IMR-90 (cell line): ENCODE results near the gene LY6G6D. TPM values are rescaled to one million over a fixed set of nuclear protein-coding genes. Genes with fewer than 3 reads are reported as not detected.

Experiments used
- ATAC-seq: fragments of 200-7000 bp; cut with Tn5 transposase; 2 replicates; pipeline ENCODE4 v1.9.1; 2020; ENCODE audit warnings: low read depth, mild to moderate bottlenecking, moderate library complexity
- BruUV-seq: library from RNA; stranded (reverse); fragments of 400-500 nt; replicated peaks from 2 replicates; lab custom pipeline; 2021; lab: Mats Ljungman, UMichigan
- CTCF ChIA-PET: fragments of 300-600 bp; formaldehyde crosslinking; extraction: SDS; loops from one replicate; lab custom pipeline; 2021; ENCODE audit warnings: antibody characterized with exemption; lab: Yijun Ruan, JAX
- POLR2A ChIA-PET: fragments of 300-600 bp; sonication (Branson Sonifier 250); formaldehyde crosslinking; loops from one replicate; lab custom pipeline; 2022; ENCODE audit warnings: antibody characterized with exemption; ENCODE audit not compliant: unreplicated experiment; lab: Charles Lee
- DNase-seq: peaks from one replicate; pipeline ENCODE4 v3.0.0; 2013
- H2AFZ ChIP-seq: replicated peaks from 2 replicates; pipeline ENCODE3; 2013; ENCODE audit warnings: low read length, mild to moderate bottlenecking; ENCODE audit not compliant: poor library complexity
- H2AK5ac ChIP-seq: 2 replicates; pipeline ENCODE4 v1.6.1; 2013; ENCODE audit warnings: low read depth, low read length, inconsistent platforms
- H2AK9ac ChIP-seq: replicated peaks from 2 replicates; pipeline ENCODE3; 2013; ENCODE audit warnings: mild to moderate bottlenecking, low read depth, low read length, moderate library complexity; ENCODE audit not compliant: poor library complexity
- H2BK120ac ChIP-seq: 2 replicates; pipeline ENCODE4 v1.6.1; 2013; ENCODE audit warnings: low read depth, low read length, inconsistent platforms
- H2BK15ac ChIP-seq: 3 replicates; pipeline ENCODE4 v1.6.1; 2013; ENCODE audit warnings: low read depth, low read length, inconsistent platforms
- H2BK20ac ChIP-seq: 2 replicates; pipeline ENCODE4 v1.6.1; 2013; ENCODE audit warnings: low read depth, mild to moderate bottlenecking, inconsistent platforms, low read length, moderate library complexity
- H2BK5ac ChIP-seq: 2 replicates; pipeline ENCODE4 v1.6.1; 2013; ENCODE audit warnings: mild to moderate bottlenecking, low read depth, low read length, inconsistent platforms; ENCODE audit not compliant: poor library complexity, severe bottlenecking
- H3K14ac ChIP-seq: replicated peaks from 2 replicates; pipeline ENCODE4 v1.6.1; 2013; ENCODE audit warnings: low read depth, low read length, inconsistent platforms
- H3K18ac ChIP-seq: 2 replicates; pipeline ENCODE4 v1.6.1; 2013; ENCODE audit warnings: low read depth, low read length, control low read depth
- H3K23ac ChIP-seq: 2 replicates; pipeline ENCODE4 v1.6.1; 2013; ENCODE audit warnings: low read depth, low read length, inconsistent platforms
- H3K27ac ChIP-seq: 2 replicates; pipeline ENCODE4 v1.5.1; 2013; ENCODE audit warnings: mild to moderate bottlenecking, control low read depth, low read length; ENCODE audit not compliant: insufficient read depth
- H3K27me3 ChIP-seq: 2 replicates; pipeline ENCODE4 v1.6.1; 2013; ENCODE audit warnings: low read length; ENCODE audit not compliant: control insufficient read depth, insufficient read depth
- H3K36me3 ChIP-seq: 2 replicates; pipeline ENCODE4 v1.6.1; 2013; ENCODE audit warnings: low read length, mixed read lengths; ENCODE audit not compliant: control insufficient read depth, insufficient read depth
- H3K4ac ChIP-seq: 2 replicates; pipeline ENCODE4 v1.6.1; 2013; ENCODE audit warnings: low read depth, low read length, inconsistent platforms
- H3K4me1 ChIP-seq: 2 replicates; pipeline ENCODE4 v1.6.1; 2013; ENCODE audit warnings: low read length, mixed read lengths; ENCODE audit not compliant: control insufficient read depth, insufficient read depth
- H3K4me2 ChIP-seq: 2 replicates; pipeline ENCODE4 v1.6.1; 2013; ENCODE audit warnings: low read depth, mild to moderate bottlenecking, control low read depth, low read length, moderate library complexity
- H3K4me3 ChIP-seq: 2 replicates; pipeline ENCODE4 v1.5.1; 2013; ENCODE audit warnings: low read depth, mild to moderate bottlenecking, control low read depth, low read length, moderate library complexity; ENCODE audit not compliant: insufficient read depth
- H3K56ac ChIP-seq: 2 replicates; pipeline ENCODE4 v1.6.1; 2013; ENCODE audit warnings: low read length, inconsistent platforms; ENCODE audit not compliant: insufficient read depth; ENCODE audit errors: extremely low read depth
- H3K79me1 ChIP-seq, 2 experiments: 2 replicates each; pipeline ENCODE4 v1.6.1; 2013; ENCODE audit warnings: low read length in 2 of 2, inconsistent platforms in 1 of 2, low read depth in 1 of 2
- H3K9ac ChIP-seq: 2 replicates; pipeline ENCODE4 v1.6.1; 2013; ENCODE audit warnings: low read depth, low read length, control low read depth
- H3K9me1 ChIP-seq: 2 replicates; pipeline ENCODE4 v1.6.1; 2013; ENCODE audit warnings: low read length, inconsistent platforms; ENCODE audit not compliant: insufficient read depth
- H3K9me3 ChIP-seq: 2 replicates; pipeline ENCODE4 v1.6.1; 2013; ENCODE audit warnings: low read length; ENCODE audit not compliant: control insufficient read depth, insufficient read depth
- H4K20me1 ChIP-seq: 2 replicates; pipeline ENCODE4 v1.6.1; 2013; ENCODE audit warnings: low read length, inconsistent platforms; ENCODE audit not compliant: insufficient read depth
- H4K5ac ChIP-seq: 2 replicates; pipeline ENCODE4 v1.6.1; 2013; ENCODE audit warnings: mild to moderate bottlenecking, low read depth, low read length, control low read depth
- H4K8ac ChIP-seq, 2 experiments: 2 replicates each; pipeline ENCODE4 v1.6.1; 2013; ENCODE audit warnings: low read depth in 2 of 2, low read length in 2 of 2, control low read depth in 1 of 2, inconsistent platforms in 1 of 2
- H4K91ac ChIP-seq: 2 replicates; pipeline ENCODE4 v1.6.1; 2013; ENCODE audit warnings: low read depth, low read length, inconsistent platforms; ENCODE audit not compliant: insufficient read depth
- BHLHE40 ChIP-seq: fragments of 150-350 bp; IDR thresholded peaks from 2 replicates; pipeline ENCODE4 v1.6.1; 2016; ENCODE audit warnings: mild to moderate bottlenecking, low read depth, low read length
- CEBPB ChIP-seq: IDR thresholded peaks from 2 replicates; pipeline ENCODE4 v1.6.1; 2012; ENCODE audit warnings: low read depth, low read length, improper control_type of control experiment
- CHD1 ChIP-seq: IDR thresholded peaks from 2 replicates; pipeline ENCODE4 v1.6.1; 2012; ENCODE audit warnings: low read depth, low read length, improper control_type of control experiment
- CTCF ChIP-seq: conservative IDR thresholded peaks from 2 replicates; pipeline ENCODE4 v1.5.1; 2012; ENCODE audit warnings: mild to moderate bottlenecking, low read depth, low read length, improper control_type of control experiment
- ELK1 ChIP-seq: fragments of 150-350 bp; IDR thresholded peaks from 2 replicates; pipeline ENCODE4 v1.6.1; 2016; ENCODE audit warnings: low read depth, mild to moderate bottlenecking, low read length, moderate library complexity, borderline replicate concordance
- FOS ChIP-seq: fragments of 150-350 bp; IDR thresholded peaks from 2 replicates; pipeline ENCODE4 v1.6.1; 2016; ENCODE audit warnings: low read depth, low read length
- MAFK ChIP-seq: IDR thresholded peaks from 2 replicates; pipeline ENCODE4 v1.6.1; 2012; ENCODE audit warnings: low read depth, low read length, improper control_type of control experiment
- MAZ ChIP-seq: IDR thresholded peaks from 2 replicates; pipeline ENCODE4 v1.6.1; 2012; ENCODE audit warnings: low read depth, mild to moderate bottlenecking, low read length, improper control_type of control experiment, moderate library complexity, borderline replicate concordance
- NFE2L2 ChIP-seq: fragments of 150-350 bp; IDR thresholded peaks from 2 replicates; pipeline ENCODE4 v1.6.1; 2016; ENCODE audit warnings: low read depth, mild to moderate bottlenecking, low read length
- RAD21 ChIP-seq: IDR thresholded peaks from 2 replicates; pipeline ENCODE4 v1.6.1; 2012; ENCODE audit warnings: low read length, improper control_type of control experiment
- RCOR1 ChIP-seq: IDR thresholded peaks from 2 replicates; pipeline ENCODE4 v1.6.1; 2012; ENCODE audit warnings: mild to moderate bottlenecking, low read length, improper control_type of control experiment; ENCODE audit not compliant: insufficient replicate concordance
- RFX5 ChIP-seq: IDR thresholded peaks from 2 replicates; pipeline ENCODE4 v1.8.0; 2012; ENCODE audit warnings: low read depth, mild to moderate bottlenecking, low read length, moderate library complexity
- SMC3 ChIP-seq: fragments of 150-350 bp; IDR thresholded peaks from 2 replicates; pipeline ENCODE4 v1.6.1; 2016; ENCODE audit warnings: low read depth, mild to moderate bottlenecking, antibody characterized with exemption, low read length, moderate library complexity
- USF2 ChIP-seq: fragments of 150-350 bp; IDR thresholded peaks from 2 replicates; pipeline ENCODE4 v1.6.1; 2017; ENCODE audit warnings: mild to moderate bottlenecking, antibody characterized with exemption, low read length, low read depth
- WGBS, 2 experiments: methylation state at CpG; one replicate each; pipeline versions ENCODE4 v1.1.5 to v1.1.7; 2013; ENCODE audit warnings: missing lambda C conversion rate in 2 of 2; ENCODE audit not compliant: insufficient read length in 1 of 2; ENCODE audit errors: extremely low coverage in 2 of 2; 5-methylcytosine and 5-hydroxymethylcytosine counted together
- dilution Hi-C: fragments of 300-500 bp; cut with HindIII; formaldehyde crosslinking; loops from one replicate; pipeline ENCODE4 v1.14.3; 2018; ENCODE audit warnings: low sequenced_read_pairs; ENCODE audit not compliant: unreplicated experiment
- in situ Hi-C: fragments of 300-500 bp; cut with MboI; formaldehyde crosslinking; loops from 3 replicates; pipeline ENCODE4 v1.14.3; 2019; ENCODE audit warnings: low sequenced_read_pairs, inconsistent platforms, mixed read lengths
- intact Hi-C: fragments of 100-400 bp; cut with micrococcal nuclease; formaldehyde crosslinking; loops from 2 replicates; pipeline ENCODE4 v1.10.0; 2022
- polyA plus RNA-seq, 3 experiments: library from polyadenylated mRNA; depleted of rRNA; stranded (reverse); fragments of >200 nt; gene quantifications; 2 replicates each; pipeline ENCODE4 v1.2.3, GENCODE V29; 2012; ENCODE audit warnings: low replicate concordance in 1 of 3
- total RNA-seq: library from RNA; depleted of rRNA; stranded (reverse); fragments of >200 nt; gene quantifications from 2 replicates; pipeline ENCODE4 v1.2.3, GENCODE V29; 2012

LY6G6D gene
- total and polyA plus RNA-seq, 2 of the 4 experiments (the other 2 are of a cell fraction): not detected

GRCh38 chr6:31697555-31697954 is 17.6 kb upstream of the LY6G6D start:
- Histone ChIP-seq H2AK9ac (peak overlapping the region; percentile 68), H2BK5ac (no peak overlapping the region), H2AFZ (no peak overlapping the region), H2AK5ac (no peak overlapping the region), H3K14ac (0 out of 2 replicates have a peak overlapping the region, but pooled peaks have one; percentile 17), H3K27me3 (no peaks in the 10 kb centered on the region), H2BK120ac (no peak overlapping the region), H4K8ac (no peak overlapping the region), H3K4me1 (peaks cover 6% of the 10 kb centered on the region), H3K4me2 (no peak overlapping the region), H3K27ac (no peak overlapping the region), H4K91ac (no peak overlapping the region), H4K20me1 (0 out of 2 replicates have a peak, but pooled peaks cover 11% of the 10 kb centered on the region), H3K4ac (no peak overlapping the region), H3K9me3 (no peaks in the 10 kb centered on the region), H2BK20ac (no peak overlapping the region), H3K36me3 (peaks cover 39% of the 10 kb centered on the region), H3K9me1 (peaks cover 10% of the 10 kb centered on the region), H3K9ac (no peak overlapping the region), H4K5ac (no peak overlapping the region), H3K4me3 (no peak overlapping the region), H3K56ac (no peak overlapping the region), H2BK15ac (no peak overlapping the region), H3K23ac (peak overlapping the region; percentile 3; the same call in 1 of the 2 replicates), H3K79me1 (peaks cover 25 to 50% of the 10 kb centered on the region in 2 experiments), H3K18ac (no peak overlapping the region)
- ChIA-PET CTCF (interaction anchor here (0.5 kb wide), 1 partner anchor 133 kb away, joined by 3 read pairs; no protein-coding TSS in a partner anchor), POLR2A (no interaction called here)
- BruUV-seq: no TSS peak
- in situ Hi-C loops (no loop called here), dilution Hi-C loops (no loop called here), intact Hi-C loops (no loop called here)
- TF ChIP-seq CEBPB (no peak), SMC3 (no peak), CHD1 (no peak), FOS (no peak), RFX5 (no peak), BHLHE40 (no peak), MAZ (no peak), ELK1 (no peak), CTCF (no peak), MAFK (no peak), NFE2L2 (no peak), RAD21 (no peak), RCOR1 (no peak), USF2 (no peak)
- peak; percentile 54 for DNase-seq
- WGBS, 2 experiments: no CpG with 5 or more reads among the region's 3 CpGs
- no peak for ATAC-seq
